Nucleus accumbens (tissue), 56 donors: ENCODE results near the gene KLK12.
A peak's percentile ranks its signal among the peaks of the same experiment; 100 is the strongest.

Source experiments
- DNase-seq, 56 donors: peaks; one replicate each; lab custom pipeline; 2025; lab: John Stamatoyannopoulos, UW

Gene KLK12

GRCh38 chr19:51059715-51060114 is 24.9 kb upstream of the KLK12 start:
- no peak for DNase-seq

- DNase-seq: no peak
These were observed 21.1 kb upstream of the KLK12 start for GRCh38 chr19:51055866-51056265.

GRCh38 chr19:51047031-51047335 is 12.2 kb upstream of the KLK12 start:
- no peak for DNase-seq

GRCh38 chr19:51044327-51044726 is 9.5 kb upstream of the KLK12 start:
- DNase-seq: no peak

- DNase-seq: no peak
These were observed 8.7 kb upstream of the KLK12 start for GRCh38 chr19:51043497-51043896.

- DNase-seq: no peak
These were observed 5.3 kb upstream of the KLK12 start for GRCh38 chr19:51040151-51040550.

GRCh38 chr19:51036519-51036918 is 1.7 kb upstream of the KLK12 start:
- DNase-seq: no peak

GRCh38 chr19:51031880-51032225 is 2.9 kb downstream of the KLK12 start:
- DNase-seq: no peak

- no peak for DNase-seq
These were observed 3.5 kb downstream of the KLK12 start for GRCh38 chr19:51031220-51031879.

- no peak for DNase-seq
These were observed 4.2 kb downstream of the KLK12 start for GRCh38 chr19:51030631-51031030.

- DNase-seq: no peak
These were observed 5.1 kb downstream of the KLK12 start for GRCh38 chr19:51029718-51030117.

GRCh38 chr19:51027873-51028272 is 6.9 kb downstream of the KLK12 start:
- no peak for DNase-seq

GRCh38 chr19:51027126-51027806 is 7.5 kb downstream of the KLK12 start:
- DNase-seq: no peak

GRCh38 chr19:51026554-51026831 is 8.3 kb downstream of the KLK12 start, which contains the start of gene KLK11:
KLK11 (minus strand) TSS chr19:51026616; CDS start chr19:51025631, 985 bp downstream.
- DNase-seq: no peak

- DNase-seq: no peak
These were observed 8.8 kb downstream of the KLK12 start for GRCh38 chr19:51025809-51026553.

- no peak for DNase-seq
These were observed 9.4 kb downstream of the KLK12 start for GRCh38 chr19:51025401-51025800.

- no peak for DNase-seq
These were observed 9.9 kb downstream of the KLK12 start for GRCh38 chr19:51024924-51025323.

- DNase-seq: no peak
These were observed 10.9 kb downstream of the KLK12 start for GRCh38 chr19:51023946-51024345.

GRCh38 chr19:51022526-51022925 is 12.3 kb downstream of the KLK12 start:
- no peak for DNase-seq

- DNase-seq: peak in 3 of 56 donors; percentile 6 to 10 (median 9)
These were observed 13.7 kb downstream of the KLK12 start for GRCh38 chr19:51020988-51021651.

- no peak for DNase-seq
These were observed 15.3 kb downstream of the KLK12 start, which contains the start of gene KLK10 for GRCh38 chr19:51019544-51019925. KLK10 (minus strand) TSS chr19:51019709; CDS start chr19:51019130, 579 bp downstream.
